BLaER1 treated with 17β-estradiol and CSF1 and Interleukin-3, amounts not matched to agents 10 nM and 100 nM (cell line): ENCODE data around the gene ZNF423.

ENCODE experiments used
- H3K27ac ChIP-seq, 11 experiments: shearing (Covaris generic); formaldehyde crosslinking; 2 replicates each; pipeline ENCODE4 v1.8.1; 2022
- H3K27me3 ChIP-seq, 11 experiments: shearing (Covaris generic); formaldehyde crosslinking; 2 replicates each; pipeline ENCODE4 v1.8.1; 2022
- H3K36me3 ChIP-seq, 11 experiments: shearing (Covaris generic); formaldehyde crosslinking; 2 replicates each; pipeline ENCODE4 v1.8.1; 2022
- H3K4me1 ChIP-seq, 10 experiments: shearing (Covaris generic); formaldehyde crosslinking; 2 replicates each; pipeline ENCODE4 v1.8.1; 2022
- H3K4me2 ChIP-seq, 11 experiments: shearing (Covaris generic); formaldehyde crosslinking; 2 replicates each; pipeline ENCODE4 v1.8.1; 2022
- H3K4me3 ChIP-seq, 10 experiments: shearing (Covaris generic); formaldehyde crosslinking; 2 replicates each; pipeline ENCODE4 v1.8.1; 2022
- H3K9ac ChIP-seq, 11 experiments: shearing (Covaris generic); formaldehyde crosslinking; 2 replicates each; pipeline ENCODE4 v1.8.1; 2022
- H3K9me3 ChIP-seq, 11 experiments: shearing (Covaris generic); formaldehyde crosslinking; replicated peaks in 1 of 11; 2 replicates each; pipeline ENCODE4 v1.8.1; 2022
- H4K20me1 ChIP-seq, 11 experiments: shearing (Covaris generic); formaldehyde crosslinking; 2 replicates each; pipeline ENCODE4 v1.8.1; 2022
- Cebpa-rat ChIP-seq, 11 experiments: shearing (Covaris generic); IDR thresholded peaks; 2 replicates each; pipeline ENCODE4 v1.8.1; 2022

ZNF423 gene

GRCh38 chr16:49659356-49659755 is 196.6 kb downstream of the ZNF423 start:
- Histone ChIP-seq H3K27me3 (no peaks in the 10 kb centered on the region), H3K36me3 (no peaks in the 10 kb centered on the region), H3K4me3 (no peak overlapping the region), H3K27ac (no peak overlapping the region), H4K20me1 (peaks cover 0 to 6% (median 0%) of the 10 kb centered on the region in 11 experiments; a peak in 4 of 22 replicates), H3K4me1 (peaks cover 0 to 39% (median 11%) of the 10 kb centered on the region in 10 experiments; a peak in 11 of 20 replicates), H3K9ac (no peak overlapping the region), H3K4me2 (no peak overlapping the region), H3K9me3 (no peaks in the 10 kb centered on the region)
- no peak for TF ChIP-seq Cebpa-rat (IDR thresholded peaks at IDR 0.05)

- Histone ChIP-seq H3K4me1 (peaks cover 0 to 37% (median 11%) of the 10 kb centered on the region in 10 experiments; a peak in 12 of 20 replicates), H3K27me3 (no peaks in the 10 kb centered on the region), H3K9ac (no peak overlapping the region), H3K4me3 (no peak overlapping the region), H3K4me2 (no peak overlapping the region; a peak in 1 of 22 replicates), H3K36me3 (no peaks in the 10 kb centered on the region), H3K27ac (no peak overlapping the region), H3K9me3 (no peaks in the 10 kb centered on the region), H4K20me1 (peaks cover 0 to 6% (median 0%) of the 10 kb centered on the region in 11 experiments; a peak in 4 of 22 replicates)
- TF ChIP-seq Cebpa-rat (IDR thresholded peaks at IDR 0.05): no peak
These were observed 197.4 kb downstream of the ZNF423 start for GRCh38 chr16:49658531-49658930.

- Histone ChIP-seq H4K20me1 (peaks cover 0 to 6% (median 0%) of the 10 kb centered on the region in 11 experiments; a peak in 3 of 22 replicates), H3K27ac (no peak overlapping the region), H3K9ac (no peak overlapping the region), H3K36me3 (no peaks in the 10 kb centered on the region), H3K4me3 (no peak overlapping the region), H3K9me3 (no peaks in the 10 kb centered on the region), H3K27me3 (no peaks in the 10 kb centered on the region), H3K4me2 (peak overlapping the region in 4 of 11 experiments; percentile 4 to 18 (median 13); a peak in 4 of 22 replicates), H3K4me1 (peaks cover 0 to 37% (median 17%) of the 10 kb centered on the region in 10 experiments; a peak in 12 of 20 replicates)
- TF ChIP-seq Cebpa-rat (IDR thresholded peaks at IDR 0.05): no peak
These were observed 198.0 kb downstream of the ZNF423 start for GRCh38 chr16:49657736-49658465.

- H3K9ac ChIP-seq: no peak overlapping the region
- H3K4me1 ChIP-seq: peaks cover 0 to 32% (median 22%) of the 10 kb centered on the region in 10 experiments; a peak in 12 of 20 replicates
- no peaks in the 10 kb centered on the region for H3K36me3 ChIP-seq
These were observed 201.5 kb downstream of the ZNF423 start for GRCh38 chr16:49654425-49654824.

GRCh38 chr16:49653577-49653976 is 202.3 kb downstream of the ZNF423 start:
- no peaks in the 10 kb centered on the region for H3K27me3 ChIP-seq
- no peaks in the 10 kb centered on the region; a peak in 1 of 22 replicates for H4K20me1 ChIP-seq
- H3K9me3 ChIP-seq: peaks cover 7 to 10% (median 8%) of the 10 kb centered on the region in 11 experiments
- H3K4me1 ChIP-seq: peaks cover 0 to 30% (median 21%) of the 10 kb centered on the region in 10 experiments; a peak in 12 of 20 replicates
- H3K4me2 ChIP-seq: peak overlapping the region in 2 of 11 experiments; percentile 8 to 29; a peak in 2 of 22 replicates
- no peak overlapping the region for H3K27ac ChIP-seq
- no peak for TF ChIP-seq Cebpa-rat (IDR thresholded peaks at IDR 0.05)
- H3K9ac ChIP-seq: no peak overlapping the region
- no peak overlapping the region for H3K4me3 ChIP-seq
- H3K36me3 ChIP-seq: peaks cover 0 to 4% (median 0%) of the 10 kb centered on the region in 11 experiments; a peak in 1 of 22 replicates

More at GRCh38 chr16:49654425-49654824, 201.5 kb downstream of the ZNF423 start:
- TF ChIP-seq Cebpa-rat (IDR thresholded peaks at IDR 0.05): no peak
- H3K27ac ChIP-seq: no peak overlapping the region
- peaks cover 0 to 2% (median 0%) of the 10 kb centered on the region in 11 experiments; a peak in 2 of 22 replicates for H3K9me3 ChIP-seq
- H3K4me2 ChIP-seq: no peak overlapping the region
- no peaks in the 10 kb centered on the region for H3K27me3 ChIP-seq
- no peak overlapping the region for H3K4me3 ChIP-seq
- H4K20me1 ChIP-seq: no peaks in the 10 kb centered on the region; a peak in 1 of 22 replicates

- Histone ChIP-seq H3K4me3 (no peak overlapping the region), H3K27ac (no peak overlapping the region)
These were observed 202.7 kb downstream of the ZNF423 start for GRCh38 chr16:49653173-49653570.

GRCh38 chr16:49652456-49653172 is 203.3 kb downstream of the ZNF423 start:
- Histone ChIP-seq H3K9me3 (peaks cover 17 to 20% (median 17%) of the 10 kb centered on the region in 11 experiments), H3K27ac (no peak overlapping the region), H4K20me1 (no peaks in the 10 kb centered on the region; a peak in 1 of 22 replicates), H3K36me3 (peaks cover 0 to 14% (median 6%) of the 10 kb centered on the region in 11 experiments; a peak in 13 of 22 replicates), H3K27me3 (no peaks in the 10 kb centered on the region), H3K9ac (no peak overlapping the region), H3K4me1 (peaks cover 0 to 23% (median 19%) of the 10 kb centered on the region in 10 experiments; a peak in 11 of 20 replicates), H3K4me3 (no peak overlapping the region), H3K4me2 (peak overlapping the region in 3 of 11 experiments; percentile 8 to 34 (median 29); a peak in 2 of 22 replicates)
- no peak for TF ChIP-seq Cebpa-rat (IDR thresholded peaks at IDR 0.05)

More at GRCh38 chr16:49653173-49653570, 202.7 kb downstream of the ZNF423 start:
- no peaks in the 10 kb centered on the region; a peak in 1 of 22 replicates for H4K20me1 ChIP-seq
- H3K27me3 ChIP-seq: no peaks in the 10 kb centered on the region
- peaks cover 0 to 8% (median under 1%) of the 10 kb centered on the region in 11 experiments; a peak in 8 of 22 replicates for H3K36me3 ChIP-seq
- H3K9me3 ChIP-seq: peaks cover 11 to 14% (median 12%) of the 10 kb centered on the region in 11 experiments
- no peak overlapping the region for H3K9ac ChIP-seq
- peak overlapping the region in 3 of 11 experiments; percentile 8 to 34 (median 29); a peak in 3 of 22 replicates for H3K4me2 ChIP-seq
- no peak for TF ChIP-seq Cebpa-rat (IDR thresholded peaks at IDR 0.05)
- peaks cover 0 to 29% (median 20%) of the 10 kb centered on the region in 10 experiments; a peak in 12 of 20 replicates for H3K4me1 ChIP-seq

GRCh38 chr16:49651996-49652395 is 203.9 kb downstream of the ZNF423 start:
- Histone ChIP-seq H3K9me3 (peaks cover 23 to 26% (median 24%) of the 10 kb centered on the region in 11 experiments), H3K4me3 (no peak overlapping the region), H3K4me2 (no peak overlapping the region), H3K27me3 (no peaks in the 10 kb centered on the region), H3K36me3 (peaks cover 0 to 20% (median 12%) of the 10 kb centered on the region in 11 experiments; a peak in 15 of 22 replicates), H3K4me1 (peaks cover 0 to 17% (median 13%) of the 10 kb centered on the region in 10 experiments; a peak in 7 of 20 replicates), H3K27ac (no peak overlapping the region), H3K9ac (no peak overlapping the region), H4K20me1 (no peaks in the 10 kb centered on the region)
- TF ChIP-seq Cebpa-rat (IDR thresholded peaks at IDR 0.05): no peak
